RKO (cell line): Measurements from ENCODE around the gene TMEM131.

Experiments
- DNase-seq: peaks from one replicate; pipeline ENCODE4 v3.0.0-alpha.2; 2016; ENCODE audit warnings: low spot score

Gene TMEM131

DNA sequence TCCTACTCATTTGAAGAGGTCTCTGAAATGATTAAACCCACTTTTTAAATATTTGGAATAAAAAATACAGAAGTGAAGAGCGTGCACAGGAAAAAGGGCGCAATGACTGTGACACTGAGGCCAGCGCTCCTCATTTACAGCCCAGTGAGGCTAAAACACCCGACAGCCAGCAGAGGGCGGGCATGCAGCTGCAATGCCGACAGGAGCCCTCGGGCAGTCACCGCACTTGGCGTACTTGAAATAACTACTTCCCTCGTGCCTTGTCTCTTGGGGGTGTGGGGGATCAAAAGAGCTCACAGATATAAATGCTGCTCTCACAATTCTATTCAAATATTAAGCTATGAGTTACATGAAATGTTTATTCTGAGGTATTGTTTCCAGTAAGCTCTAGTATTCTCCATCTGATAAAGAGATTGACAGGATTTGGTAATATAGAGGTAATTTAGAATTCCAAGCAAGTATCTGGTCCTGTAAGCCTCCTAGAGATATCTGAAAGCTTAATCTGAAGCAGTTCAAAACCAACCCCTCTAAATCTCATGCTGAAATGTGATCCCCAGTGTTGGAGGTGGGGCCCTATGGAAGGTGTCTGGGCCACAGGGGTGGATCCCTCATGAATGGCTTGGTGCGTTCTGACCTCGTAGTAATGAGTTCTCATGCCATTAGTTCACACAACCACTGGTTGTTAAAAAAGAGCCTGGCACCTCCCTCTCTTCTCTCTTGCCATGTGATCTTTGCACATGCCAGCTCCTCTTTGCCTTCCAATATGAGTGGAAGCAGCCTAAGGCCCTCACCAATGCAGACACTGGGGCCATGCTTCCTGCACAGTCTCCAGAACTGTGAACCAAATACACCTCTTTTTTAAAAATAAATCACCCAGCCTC lies 188.8 kb downstream of the TMEM131 start:
- peak; percentile 53 for DNase-seq

GRCh38 chr2:97805776-97806175 lies 190.0 kb downstream of the TMEM131 start:
- DNase-seq = no peak

- no peak for DNase-seq
These were observed 194.7 kb downstream of the TMEM131 start for GRCh38 chr2:97801028-97801427.

DNA sequence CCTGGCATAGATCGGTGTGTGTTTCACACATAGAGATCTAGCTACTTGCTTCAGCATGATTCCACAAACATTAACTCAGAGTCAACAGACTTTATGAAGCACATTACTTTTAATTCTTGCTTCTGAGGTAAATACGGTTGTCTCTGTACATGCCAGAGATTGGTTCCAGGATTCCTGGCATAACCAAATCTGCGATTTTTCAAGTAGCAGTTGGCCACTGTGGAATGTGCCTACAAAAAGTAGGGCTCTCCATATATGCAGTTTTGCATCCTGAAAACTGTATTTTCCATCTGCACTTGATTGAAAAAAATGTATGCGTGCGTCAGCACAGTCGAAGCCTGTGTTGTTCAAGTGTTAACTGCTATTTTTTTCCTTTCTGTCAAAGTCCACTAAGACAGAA lies 197.3 kb downstream of the TMEM131 start:
- no peak for DNase-seq

- DNase-seq = no peak
These were observed 198.4 kb downstream of the TMEM131 start for GRCh38 chr2:97797355-97797754.

DNA sequence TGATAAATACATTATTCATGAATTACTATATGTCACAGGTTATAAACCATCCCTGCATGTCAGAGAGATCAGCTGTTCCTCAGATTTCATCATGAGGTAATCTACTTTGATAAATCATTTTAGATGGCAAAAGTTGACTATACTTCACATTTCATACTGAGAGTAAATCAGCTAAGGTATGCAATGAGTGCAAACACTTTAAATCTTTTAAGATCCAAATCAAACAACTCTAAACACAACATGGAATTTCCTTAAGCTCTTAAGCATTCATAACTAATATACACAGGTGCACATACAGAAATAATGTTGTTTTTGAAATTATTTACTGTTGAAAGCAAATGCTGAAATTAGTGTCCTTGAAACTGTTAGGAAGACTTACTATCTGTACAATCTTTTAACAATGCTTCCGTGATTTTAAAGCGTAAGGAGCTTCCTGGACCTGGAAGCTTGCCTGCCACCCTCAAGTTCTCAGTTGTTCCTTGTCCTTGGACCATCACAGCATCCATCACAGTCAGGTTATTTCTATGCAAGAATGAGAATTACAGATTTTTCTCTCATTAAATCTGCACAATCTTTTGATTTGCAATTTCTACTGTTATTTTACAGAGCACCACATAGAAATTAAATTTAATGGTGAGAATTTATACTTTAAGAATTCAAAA lies 199.2 kb downstream of the TMEM131 start:
- no peak for DNase-seq

DNA sequence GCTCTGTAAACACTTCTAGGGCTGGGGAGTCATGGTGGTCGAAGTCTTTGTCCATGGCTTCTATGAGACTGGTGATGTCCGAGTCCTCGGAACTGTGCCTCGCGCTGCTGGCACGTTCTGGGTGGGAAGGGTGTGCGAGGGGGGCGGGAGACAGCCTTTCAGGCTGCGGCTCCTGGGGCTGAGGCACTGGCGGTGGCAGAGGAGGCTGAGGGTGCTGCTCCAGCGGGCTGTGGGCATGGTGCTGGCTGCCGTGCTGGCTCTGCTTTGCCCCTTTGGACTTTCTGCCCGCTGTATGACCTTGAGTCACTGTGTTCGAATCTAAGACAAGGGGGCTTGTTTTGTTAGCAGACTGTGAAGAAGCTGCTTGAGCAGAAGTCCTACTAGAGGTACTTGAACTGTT lies 203.3 kb downstream of the TMEM131 start:
- DNase-seq = no peak

DNA sequence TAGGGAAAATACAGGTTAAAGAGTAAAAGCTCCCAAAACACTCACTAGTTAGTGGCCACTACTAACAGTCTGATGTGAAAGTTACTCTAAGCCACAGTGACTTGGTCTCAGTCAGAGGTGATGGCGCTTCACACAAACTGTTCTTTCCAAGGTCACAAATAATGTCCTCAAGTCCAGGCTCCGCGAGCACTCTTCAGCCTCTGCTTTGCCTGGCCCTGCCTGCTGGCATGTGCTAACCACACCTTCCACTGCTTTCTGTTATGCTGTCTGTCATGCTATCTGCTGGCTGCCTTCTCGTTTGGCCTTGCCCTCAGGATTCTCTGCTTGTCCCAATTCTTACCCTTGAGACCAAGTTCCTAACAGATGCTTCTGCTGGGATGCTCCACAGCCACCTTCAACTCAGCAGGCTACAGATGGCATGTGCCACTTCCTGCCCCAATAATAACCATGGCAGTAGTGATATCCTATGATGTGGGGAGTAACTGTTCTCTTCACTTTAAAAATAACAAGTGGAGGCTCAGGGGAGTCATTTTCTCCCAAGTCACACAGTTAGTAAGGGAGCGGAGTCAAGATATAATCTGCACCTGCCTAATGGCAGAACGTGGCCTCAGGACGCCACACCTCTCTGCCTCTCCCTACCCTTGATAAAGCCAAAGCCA lies 206.6 kb downstream of the TMEM131 start:
- DNase-seq = no peak

DNA sequence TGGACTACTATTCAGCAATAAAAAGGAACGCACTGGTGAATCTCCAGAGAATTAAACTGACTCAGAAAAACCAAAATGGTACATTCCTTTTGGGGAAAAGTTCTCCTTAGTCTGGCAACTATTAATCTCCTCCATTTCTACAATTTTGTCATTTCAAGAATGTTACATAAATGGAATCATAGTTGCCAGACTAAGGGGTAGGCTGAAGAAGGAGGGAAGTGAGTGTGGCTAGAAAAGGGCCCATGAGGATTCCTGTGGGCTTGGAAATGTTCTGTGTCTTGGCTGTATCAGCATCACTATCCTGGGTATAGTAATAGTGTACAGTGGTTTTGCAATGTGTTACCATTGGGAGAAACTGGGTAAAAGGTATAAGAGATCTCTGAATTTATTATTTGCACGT lies 209.9 kb downstream of the TMEM131 start:
- DNase-seq = no peak

- no peak for DNase-seq
These were observed 210.8 kb downstream of the TMEM131 start for GRCh38 chr2:97784953-97785352.

GRCh38 chr2:97781981-97782380 lies 213.8 kb downstream of the TMEM131 start:
- DNase-seq = no peak

GRCh38 chr2:97779141-97779540 lies 216.6 kb downstream of the TMEM131 start:
- no peak for DNase-seq

DNA sequence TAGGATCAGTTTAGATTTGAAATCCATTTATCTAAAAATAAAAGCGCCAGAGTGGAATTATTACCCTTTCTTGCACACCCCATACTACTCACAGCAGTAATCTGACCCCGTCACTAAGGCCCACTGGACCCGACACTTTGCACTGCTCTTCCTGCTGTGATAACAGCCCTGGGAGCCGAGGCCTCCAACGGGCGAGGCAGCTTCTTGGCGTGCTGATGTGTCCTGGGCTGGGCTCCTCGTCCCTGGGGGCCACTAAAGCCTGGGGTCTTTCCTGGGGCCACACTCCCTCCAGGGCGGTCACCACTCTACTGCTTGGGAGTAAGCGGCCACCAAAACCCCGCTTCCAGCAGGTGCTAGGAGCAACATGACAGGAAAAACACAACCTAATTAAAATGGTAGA lies 220.7 kb downstream of the TMEM131 start:
- DNase-seq = no peak

GRCh38 chr2:97774425-97774824 lies 221.3 kb downstream of the TMEM131 start:
- peak; percentile 15 for DNase-seq

GRCh38 chr2:97770445-97770844 lies 225.3 kb downstream of the TMEM131 start:
- no peak for DNase-seq

- no peak for DNase-seq
These were observed 226.0 kb downstream of the TMEM131 start for GRCh38 chr2:97769711-97770110.

DNA sequence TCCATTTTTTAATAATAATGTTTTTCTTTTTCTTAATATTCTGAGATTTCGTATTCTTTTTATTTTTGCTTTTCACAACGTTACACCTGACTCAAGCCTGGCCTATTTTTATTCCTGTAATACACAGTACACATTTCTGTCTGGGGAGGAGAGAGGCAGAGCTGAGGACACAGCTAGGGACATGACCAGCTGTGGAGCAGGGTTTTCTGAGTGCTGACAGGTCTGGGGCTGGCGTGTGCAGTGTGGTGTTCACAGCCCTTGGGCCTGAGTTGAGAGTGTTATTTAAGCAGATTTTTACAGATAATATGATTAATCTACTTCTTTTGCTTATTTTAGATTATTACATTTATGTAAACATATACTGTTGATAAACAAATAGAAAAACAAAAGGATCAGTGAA lies 226.4 kb downstream of the TMEM131 start:
- no peak for DNase-seq

DNA sequence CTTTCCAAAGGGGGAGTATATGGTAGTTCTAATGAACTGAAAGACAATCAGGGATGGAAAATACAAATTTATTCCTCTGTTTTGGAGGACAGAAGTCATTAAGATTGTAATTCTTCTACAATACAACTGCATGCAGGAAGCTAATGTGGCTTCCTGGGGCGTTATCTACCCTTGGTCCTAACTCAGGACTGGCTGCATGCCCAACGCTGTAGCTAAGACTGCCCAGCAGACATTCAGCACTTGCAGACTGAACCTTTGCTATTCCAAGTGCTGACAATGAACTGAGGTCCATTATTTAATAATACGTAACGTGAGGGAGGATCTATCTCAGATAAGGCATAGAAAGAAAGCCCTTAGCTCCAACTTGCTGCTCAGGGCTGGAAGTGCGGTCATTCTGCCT lies 229.2 kb downstream of the TMEM131 start:
- no peak for DNase-seq

- DNase-seq = no peak
These were observed 229.8 kb downstream of the TMEM131 start for GRCh38 chr2:97765933-97766332.

- DNase-seq = no peak
These were observed 231.0 kb downstream of the TMEM131 start for GRCh38 chr2:97764559-97765263.

DNA sequence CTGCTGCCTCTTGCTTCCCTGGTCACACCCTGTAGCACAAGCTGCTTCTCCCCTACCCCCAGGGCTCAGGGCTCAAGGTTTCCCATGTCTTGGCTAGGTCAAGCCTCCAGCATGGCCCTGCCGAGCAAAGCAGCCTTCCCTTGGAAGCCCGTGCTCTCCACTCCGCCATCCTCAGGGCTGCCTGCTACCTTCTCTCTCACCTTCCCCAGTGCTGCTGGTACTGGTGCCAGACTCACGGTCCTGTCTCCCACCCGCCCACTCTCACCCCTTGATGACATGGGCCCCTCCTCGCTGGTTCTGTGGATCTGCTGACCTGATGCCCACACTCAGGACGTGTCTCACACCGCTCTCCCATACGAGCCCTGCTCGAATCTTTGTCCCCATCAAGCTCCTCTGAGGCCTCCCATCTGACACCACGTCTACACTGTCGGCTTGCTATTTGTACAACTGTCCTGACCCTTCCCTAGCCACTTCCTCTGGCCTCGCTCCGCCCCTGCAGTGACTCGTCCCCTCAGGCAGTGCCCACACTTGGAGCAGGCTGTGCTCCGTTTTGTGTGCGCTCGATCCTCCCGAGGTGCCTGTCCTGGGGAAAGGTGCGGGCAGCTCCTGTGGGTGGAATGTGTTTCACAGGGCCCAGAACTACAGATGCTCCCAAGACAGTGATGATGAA lies 232.4 kb downstream of the TMEM131 start:
- no peak for DNase-seq

- DNase-seq = no peak
These were observed 234.6 kb downstream of the TMEM131 start for GRCh38 chr2:97761192-97761591.
